Measurements from ENCODE around the gene GPR132. TPM values are rescaled to one million over a fixed set of nuclear protein-coding genes. Genes with fewer than 3 reads are reported as not detected.
"Not testable (repeated sequence)": the region's sequence is repeated elsewhere in the genome, so short reads cannot be mapped to it uniquely, and the experiment has no call there.

The GPR132 gene
- total RNA-seq, result 7.2 TPM
- long read RNA-seq, partial matches to known transcripts, result 1 of 9 reads
- long read RNA-seq, other reads (novel, unspliced or antisense), result 6 of 9 reads

GRCh38 chr14:105065280-105066228 lies at the start of gene GPR132:
Gene GPR132, minus strand, starts transcription at chr14:105065430. Its CDS starts 10,010 bp downstream, at chr14:105055420.
- DNase-seq, result peak; percentile 76
- Histone ChIP-seq H3K4me1 (peaks cover 69% of the 10 kb centered on the region), H3K27ac (peak within 1 kb of the TSS; percentile 84)

GRCh38 chr14:105109243-105109642 lies 44.0 kb upstream of the GPR132 start:
- H3K27ac ChIP-seq; intact Hi-C loops (cut with DNase I); H3K27me3 ChIP-seq (ENCODE audit: low read depth); DNase-seq; ATAC-seq; H3K4me3 ChIP-seq; H3K9me3 ChIP-seq; H3K4me1 ChIP-seq; H3K36me3 ChIP-seq: not testable (repeated sequence)

More at GRCh38 chr14:105065280-105066228, at the start of gene GPR132:
- Histone ChIP-seq H3K9me3 (no peaks in the 10 kb centered on the region), H3K36me3 (no peaks in the 10 kb centered on the region), H3K27me3 (ENCODE audit: low read depth) (no peaks in the 10 kb centered on the region), H3K4me3 (peak within 1 kb of the TSS; percentile 46)
- intact Hi-C loops (cut with DNase I), result no loop called here
- TF ChIP-seq CTCF (IDR thresholded peaks at IDR 0.05), result no peak
- peak; percentile 61 to 81 for ATAC-seq

- Histone ChIP-seq H3K27me3 (ENCODE audit: low read depth) (peaks cover 6% of the 10 kb centered on the region), H3K4me3 (no peak overlapping the region), H3K36me3 (no peaks in the 10 kb centered on the region), H3K9me3 (no peaks in the 10 kb centered on the region), H3K4me1 (no peaks in the 10 kb centered on the region), H3K27ac (no peak overlapping the region)
- DNase-seq (no peak), ATAC-seq (no peak)
- intact Hi-C loops (cut with DNase I), result no loop called here
- TF ChIP-seq CTCF (IDR thresholded peaks at IDR 0.05), result no peak
Measured at GRCh38 chr14:105108516-105108864, 43.3 kb upstream of the GPR132 start.

GRCh38 chr14:105107781-105108515 lies 42.7 kb upstream of the GPR132 start:
- no peaks in the 10 kb centered on the region for H3K36me3 ChIP-seq
- ATAC-seq, result no peak
- H3K9me3 ChIP-seq, result no peaks in the 10 kb centered on the region
- no peak overlapping the region for H3K27ac ChIP-seq
- no peak for TF ChIP-seq CTCF (IDR thresholded peaks at IDR 0.05)
- intact Hi-C loops (cut with DNase I), result no loop called here
- DNase-seq, result no peak
- peaks cover 6% of the 10 kb centered on the region for H3K27me3 ChIP-seq (ENCODE audit: low read depth)
- H3K4me1 ChIP-seq, result no peaks in the 10 kb centered on the region
- no peak overlapping the region for H3K4me3 ChIP-seq

GRCh38 chr14:105107351-105107750 lies 42.1 kb upstream of the GPR132 start:
- ATAC-seq, result no peak

More at GRCh38 chr14:105107351-105107750, 42.1 kb upstream of the GPR132 start:
- no peak for DNase-seq
- no peak overlapping the region for H3K4me3 ChIP-seq
- H3K36me3 ChIP-seq, result no peaks in the 10 kb centered on the region
- no peak for TF ChIP-seq CTCF (IDR thresholded peaks at IDR 0.05)
- H3K4me1 ChIP-seq, result no peaks in the 10 kb centered on the region
- H3K27ac ChIP-seq, result no peak overlapping the region
- intact Hi-C loops (cut with DNase I), result no loop called here
- peaks cover 6% of the 10 kb centered on the region for H3K27me3 ChIP-seq (ENCODE audit: low read depth)
- H3K9me3 ChIP-seq, result no peaks in the 10 kb centered on the region

Measured in lower lobe of right lung (tissue), 2 donors.